Measurements from ENCODE around the gene ASB1. TPM values are rescaled to one million over a fixed set of nuclear protein-coding genes. Genes with fewer than 3 reads are reported as not detected.

Gene ASB1
- total RNA-seq, 3 donors from 2014 or later = 23.5 to 41.7 (median 24.6) TPM

GRCh38 chr2:238422285-238422684 lies 4.4 kb upstream of the ASB1 start:
- Histone ChIP-seq H3K4me1 (ENCODE audit: low read depth) (peaks cover 8% of the 10 kb centered on the region), H3K36me3 (ENCODE audit: low read depth) (no peaks in the 10 kb centered on the region), H3K4me3 (no peak overlapping the region), H3K9me3 (no peaks in the 10 kb centered on the region)
- no peak for ATAC-seq
- TF ChIP-seq, protein P1, sequence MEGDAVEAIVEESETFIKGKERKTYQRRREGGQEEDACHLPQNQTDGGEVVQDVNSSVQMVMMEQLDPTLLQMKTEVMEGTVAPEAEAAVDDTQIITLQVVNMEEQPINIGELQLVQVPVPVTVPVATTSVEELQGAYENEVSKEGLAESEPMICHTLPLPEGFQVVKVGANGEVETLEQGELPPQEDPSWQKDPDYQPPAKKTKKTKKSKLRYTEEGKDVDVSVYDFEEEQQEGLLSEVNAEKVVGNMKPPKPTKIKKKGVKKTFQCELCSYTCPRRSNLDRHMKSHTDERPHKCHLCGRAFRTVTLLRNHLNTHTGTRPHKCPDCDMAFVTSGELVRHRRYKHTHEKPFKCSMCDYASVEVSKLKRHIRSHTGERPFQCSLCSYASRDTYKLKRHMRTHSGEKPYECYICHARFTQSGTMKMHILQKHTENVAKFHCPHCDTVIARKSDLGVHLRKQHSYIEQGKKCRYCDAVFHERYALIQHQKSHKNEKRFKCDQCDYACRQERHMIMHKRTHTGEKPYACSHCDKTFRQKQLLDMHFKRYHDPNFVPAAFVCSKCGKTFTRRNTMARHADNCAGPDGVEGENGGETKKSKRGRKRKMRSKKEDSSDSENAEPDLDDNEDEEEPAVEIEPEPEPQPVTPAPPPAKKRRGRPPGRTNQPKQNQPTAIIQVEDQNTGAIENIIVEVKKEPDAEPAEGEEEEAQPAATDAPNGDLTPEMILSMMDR (IDR thresholded peaks at IDR 0.05) = no peak
- intact Hi-C loops (cut with DNase I, micrococcal nuclease) = no loop called here
- no peak for DNase-seq

GRCh38 chr2:238422940-238423339 lies 3.8 kb upstream of the ASB1 start:
- no peaks in the 10 kb centered on the region for H3K9me3 ChIP-seq
- intact Hi-C loops (cut with DNase I, micrococcal nuclease) = no loop called here
- ATAC-seq = no peak
- H3K36me3 ChIP-seq (ENCODE audit: low read depth) = no peaks in the 10 kb centered on the region
- no peak overlapping the region for H3K4me3 ChIP-seq
- TF ChIP-seq, protein P1 (IDR thresholded peaks at IDR 0.05) = no peak
- peaks cover 10% of the 10 kb centered on the region for H3K4me1 ChIP-seq (ENCODE audit: low read depth)
- DNase-seq = no peak

GRCh38 chr2:238423561-238424312 lies 3.0 kb upstream of the ASB1 start:
- intact Hi-C loops (cut with DNase I, micrococcal nuclease) = no loop called here
- DNase-seq (no peak), ATAC-seq (no peak)
- TF ChIP-seq, protein P1 (IDR thresholded peaks at IDR 0.05) = no peak
- no peaks in the 10 kb centered on the region for H3K9me3 ChIP-seq
- H3K36me3 ChIP-seq (ENCODE audit: low read depth) = no peaks in the 10 kb centered on the region
- H3K4me3 ChIP-seq = no peak overlapping the region
- H3K4me1 ChIP-seq (ENCODE audit: low read depth) = peaks cover 11% of the 10 kb centered on the region

- H3K4me3 ChIP-seq = no peak overlapping the region
- no peaks in the 10 kb centered on the region for H3K36me3 ChIP-seq (ENCODE audit: low read depth)
- intact Hi-C loops (cut with DNase I, micrococcal nuclease) = no loop called here
- DNase-seq (no peak), ATAC-seq (no peak)
- H3K4me1 ChIP-seq (ENCODE audit: low read depth) = peaks cover 11% of the 10 kb centered on the region
- TF ChIP-seq, protein P1 (IDR thresholded peaks at IDR 0.05) = no peak
- H3K9me3 ChIP-seq = no peaks in the 10 kb centered on the region
Observed at GRCh38 chr2:238424313-238424700, 2.4 kb upstream of the ASB1 start.

DNA sequence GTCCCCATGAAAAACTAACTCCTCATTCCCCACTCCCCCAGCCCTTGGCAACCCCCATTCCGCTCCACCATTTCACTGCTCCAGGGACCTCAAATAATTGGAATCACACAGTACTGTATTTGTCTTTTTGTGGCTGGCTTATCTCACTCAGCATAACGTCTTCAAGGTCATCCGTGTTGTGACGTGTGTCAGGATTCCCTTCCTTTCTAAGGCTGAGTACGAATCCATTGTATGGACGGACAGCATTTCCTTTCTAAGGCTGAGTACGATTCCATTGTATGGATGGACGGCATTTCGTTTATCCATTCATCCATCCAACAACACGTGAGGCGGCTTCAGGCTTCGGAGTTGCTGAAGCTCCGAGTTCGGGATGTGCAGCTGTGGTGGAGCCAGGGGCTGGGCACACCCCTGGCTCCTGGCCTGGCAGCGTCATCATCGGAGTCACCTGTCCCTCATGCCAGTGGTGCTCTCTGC lies 1.2 kb upstream of the ASB1 start:
- intact Hi-C loops (cut with DNase I, micrococcal nuclease) = no loop called here
- no peaks in the 10 kb centered on the region for H3K36me3 ChIP-seq (ENCODE audit: low read depth)
- no peaks in the 10 kb centered on the region for H3K9me3 ChIP-seq
- DNase-seq (peak in 1 of 3 donors; percentile 51), ATAC-seq (peak; percentile 45)
- TF ChIP-seq, protein P1 (IDR thresholded peaks at IDR 0.05) = no peak
- H3K4me1 ChIP-seq (ENCODE audit: low read depth) = peaks cover 11% of the 10 kb centered on the region
- H3K4me3 ChIP-seq = no peak overlapping the region

All from mucosa of descending colon (tissue), 3 donors.